HG03342 (cell line): ENCODE data around the gene AFG1L.
"Not testable (repeated sequence)": the region's sequence is repeated elsewhere in the genome, so short reads cannot be mapped to it uniquely, and the experiment has no call there.

Experiments
- ATAC-seq: cut with Tn5 transposase; IDR thresholded peaks from one replicate; pipeline ENCODE4 v1.9.1; 2021; ENCODE audit warnings: mild to moderate bottlenecking, moderate library complexity; ENCODE audit not compliant: unreplicated experiment

Gene AFG1L

GRCh38 chr6:108550256-108550655, 255.4 kb downstream of the AFG1L start:
- no peak for ATAC-seq

DNA sequence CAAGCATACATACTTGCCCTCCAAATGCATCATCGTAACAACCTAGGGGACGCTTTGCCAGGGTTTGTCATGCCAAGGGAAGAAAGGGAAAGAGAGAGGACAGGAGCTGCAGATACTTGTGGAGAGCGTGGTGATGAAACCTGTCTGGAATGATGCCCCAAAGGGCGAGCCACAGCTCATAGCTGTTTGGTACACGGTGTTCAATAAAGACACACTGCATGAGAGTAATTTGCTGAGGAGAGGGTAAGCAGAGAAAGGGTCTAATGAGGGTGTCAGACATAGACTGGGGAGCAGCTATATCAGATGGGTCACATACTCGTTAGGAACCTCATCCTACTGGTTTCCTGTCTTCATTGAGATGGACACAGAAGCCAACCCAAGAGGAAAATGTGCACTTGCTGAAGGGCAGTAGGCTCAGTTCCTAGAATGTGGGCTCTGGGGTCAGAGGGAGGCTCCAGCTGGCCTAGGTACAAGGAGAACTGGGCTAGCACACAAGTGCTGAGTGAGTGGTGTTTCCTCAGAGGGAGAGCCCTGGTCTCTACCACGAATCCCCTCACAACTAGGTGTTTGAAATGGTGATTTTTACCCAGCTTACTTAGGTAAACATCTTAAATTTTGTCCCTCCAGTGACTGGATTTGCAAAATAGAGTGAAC, 260.7 kb downstream of the AFG1L start:
- ATAC-seq, result no peak

GRCh38 chr6:108556250-108556649, 261.4 kb downstream of the AFG1L start:
- no peak for ATAC-seq

DNA sequence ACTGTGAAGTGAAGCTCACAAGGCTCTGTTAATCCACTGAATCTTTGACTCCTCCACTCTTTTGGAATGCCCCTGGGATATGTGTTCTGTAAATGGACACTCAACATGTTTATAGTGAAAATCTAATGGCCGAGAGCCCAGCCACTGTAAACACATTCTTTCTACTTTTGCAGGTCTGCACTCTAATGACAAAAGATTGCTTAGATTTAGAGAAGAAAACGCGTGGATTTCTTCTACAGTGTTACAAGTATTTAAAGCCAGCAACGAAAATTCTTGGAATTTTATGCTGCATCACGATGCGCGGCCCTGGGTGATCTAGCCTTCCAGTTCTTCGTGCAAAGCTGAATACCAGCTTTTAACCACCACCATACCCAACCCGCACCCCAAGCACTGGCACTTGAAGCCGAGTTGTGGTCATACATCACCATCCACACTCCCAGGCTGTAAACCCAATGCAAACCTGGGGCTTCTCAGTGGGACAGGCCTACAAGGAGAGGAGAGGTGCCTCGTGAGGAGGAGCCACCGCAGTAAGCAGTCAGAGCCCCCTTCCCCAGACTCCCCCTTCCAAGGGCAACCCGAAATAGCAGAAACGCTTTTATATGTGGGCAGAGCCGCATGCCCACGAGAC, 262.1 kb downstream of the AFG1L start:
- no peak for ATAC-seq

- no peak for ATAC-seq
Observed at GRCh38 chr6:108557494-108558371, 262.9 kb downstream of the AFG1L start.

DNA sequence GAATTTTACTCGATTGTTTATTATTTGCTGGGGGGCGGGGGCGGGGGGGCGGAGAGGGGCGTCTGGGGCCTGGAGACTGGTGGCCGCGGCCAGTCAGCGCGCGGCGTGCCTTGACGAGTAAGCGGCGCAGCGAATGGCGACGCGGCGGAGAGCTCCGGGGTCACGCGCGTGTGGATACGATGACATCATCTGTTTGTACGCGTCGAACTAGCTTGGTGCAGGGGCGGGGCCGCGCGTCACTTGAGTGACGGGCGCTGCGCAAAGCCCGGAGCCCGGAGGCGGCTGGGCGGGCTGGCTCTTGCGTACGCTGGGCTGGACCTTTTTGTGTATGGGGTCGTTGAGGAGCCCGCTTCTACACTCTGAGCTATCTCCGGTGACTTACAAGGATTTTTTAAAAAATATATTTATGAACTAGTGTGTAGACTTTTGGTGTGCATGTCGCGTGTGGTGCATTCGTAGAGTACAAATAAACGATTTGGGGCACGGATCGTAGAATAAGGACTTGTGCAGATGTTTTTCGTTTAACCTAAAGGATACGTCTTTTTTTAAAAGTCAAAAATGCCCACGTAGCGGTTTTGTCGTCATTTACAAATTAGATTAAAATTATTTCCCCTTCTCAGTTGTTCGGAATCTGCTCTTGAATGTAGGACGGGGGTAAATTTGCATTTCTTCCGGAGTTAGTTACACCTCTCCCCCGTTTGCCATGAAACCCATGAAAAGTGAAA, 263.7 kb downstream of the AFG1L start:
- ATAC-seq, result peak; percentile 58

GRCh38 chr6:108559097-108559883, 264.4 kb downstream of the AFG1L start:
- ATAC-seq, result peak; percentile 38

GRCh38 chr6:108559884-108560462, 265.1 kb downstream of the AFG1L start:
- ATAC-seq, result no peak

- no peak for ATAC-seq
Observed at GRCh38 chr6:108560463-108561308, 265.8 kb downstream of the AFG1L start, which contains the start of gene FOXO3. Gene FOXO3, plus strand, starts transcription at chr6:108560917. Its CDS starts 292 bp downstream, at chr6:108561209.

GRCh38 chr6:108561309-108561647, 266.4 kb downstream of the AFG1L start:
- not testable (repeated sequence) for ATAC-seq

GRCh38 chr6:108561742-108562502, 267.1 kb downstream of the AFG1L start:
- no peak for ATAC-seq

GRCh38 chr6:108562503-108562993, 267.7 kb downstream of the AFG1L start:
- no peak for ATAC-seq

- no peak for ATAC-seq
Observed at GRCh38 chr6:108563292-108563691, 268.4 kb downstream of the AFG1L start.

DNA sequence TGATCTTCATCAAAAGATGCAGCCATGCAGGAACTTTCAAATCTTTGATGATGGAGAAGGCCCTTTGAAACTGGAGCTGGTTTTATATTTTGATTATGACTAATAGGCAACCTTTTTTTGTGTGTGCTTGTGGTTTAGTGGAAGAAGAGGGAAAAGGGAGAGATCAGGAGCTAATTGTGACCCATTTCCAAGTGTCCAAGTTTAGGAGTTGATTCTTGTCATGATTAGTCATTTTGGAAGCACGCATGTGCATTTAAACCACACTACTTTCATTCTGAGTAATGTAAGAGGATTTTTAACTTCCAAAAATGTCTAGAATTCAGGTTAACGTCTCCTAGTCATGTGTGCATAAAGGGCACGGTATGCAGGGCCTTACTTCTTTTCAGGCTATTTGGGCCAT, 269.3 kb downstream of the AFG1L start:
- ATAC-seq, result no peak

DNA sequence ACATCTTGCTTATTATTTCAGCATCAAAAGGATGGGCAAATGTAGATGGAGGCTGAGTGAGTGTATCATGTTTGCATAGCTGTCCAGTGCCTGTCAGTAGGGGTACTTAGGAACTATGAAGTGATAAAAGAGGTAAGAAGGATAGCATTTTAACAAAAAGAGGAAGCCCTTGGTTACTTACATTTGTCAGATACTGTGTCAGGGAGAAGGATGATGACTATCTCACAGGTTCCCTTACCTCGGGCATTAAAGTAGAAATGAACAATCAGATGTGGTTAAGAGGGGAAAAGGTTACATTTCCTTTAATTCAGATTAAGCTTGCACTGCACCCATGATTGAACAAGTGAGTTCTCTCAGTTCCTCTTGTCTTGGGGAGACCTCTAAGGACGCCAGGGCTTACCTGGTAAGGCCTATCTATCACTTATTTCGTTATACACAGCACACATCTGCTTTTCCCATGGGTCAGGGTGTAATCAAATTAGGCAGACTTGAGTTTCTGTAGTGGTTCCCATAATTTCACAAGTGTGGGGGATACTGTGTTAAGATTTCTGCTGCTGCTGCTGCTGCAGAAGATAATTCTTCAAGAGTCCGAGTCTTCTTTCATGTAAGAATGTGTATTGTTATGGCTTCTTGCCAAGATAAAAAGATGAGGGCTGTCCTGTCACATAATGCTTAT, 270.4 kb downstream of the AFG1L start:
- ATAC-seq, result peak; percentile 76

- ATAC-seq, result peak; percentile 33
Observed at GRCh38 chr6:108565893-108566292, 271.0 kb downstream of the AFG1L start.

DNA sequence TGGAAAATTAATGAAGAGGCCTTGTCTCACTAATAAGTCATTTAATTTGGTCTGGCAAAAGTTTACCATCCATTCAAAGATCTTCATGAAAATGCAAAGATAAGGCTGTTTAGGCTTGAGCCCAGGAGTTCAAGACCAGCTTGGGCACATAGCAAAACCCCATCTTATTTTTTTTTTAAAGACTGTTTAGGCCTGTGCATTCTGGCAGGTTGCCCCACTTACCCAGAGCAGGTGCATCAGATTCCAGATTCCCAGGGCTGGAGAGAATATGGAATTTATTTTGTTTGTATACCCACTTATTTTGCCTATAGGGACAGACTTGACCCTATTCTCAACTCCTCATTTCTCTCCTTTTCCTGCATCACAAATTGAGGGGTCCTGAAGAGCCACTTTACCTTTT, 271.6 kb downstream of the AFG1L start:
- no peak for ATAC-seq

- no peak for ATAC-seq
Observed at GRCh38 chr6:108568101-108568500, 273.2 kb downstream of the AFG1L start.
